Body of pancreas (tissue), 4 donors: ENCODE results near the gene ELAVL4. TPM values are rescaled to one million over a fixed set of nuclear protein-coding genes. Genes with fewer than 3 reads are reported as not detected.

Source experiments
- ATAC-seq: fragments of 150-250 bp; one replicate; pipeline ENCODE4 v1.9.1; 2016
- DNase-seq, 4 donors: peaks; one replicate each; pipeline ENCODE4 v3.0.0-alpha.2; 2019
- H3K27ac ChIP-seq, 4 donors: fragments of 200-600 bp; sonication (generic); 1 replicate in 3 of 4; 2 replicates in 1 of 4; pipeline versions ENCODE4 v1.5.1 to v1.6.1; 2016 to 2019; ENCODE audit warnings: mild to moderate bottlenecking in 1 of 4, mixed read lengths in 1 of 4, moderate library complexity in 1 of 4
- H3K27me3 ChIP-seq, 2 donors: fragments of 200-600 bp; sonication (generic); one replicate each; pipeline ENCODE4 v1.6.0; 2016; ENCODE audit warnings: mild to moderate bottlenecking in 1 of 2
- H3K36me3 ChIP-seq, 2 donors: fragments of 200-600 bp; sonication (generic); replicated peaks in 1 of 2; 2 replicates each; pipeline ENCODE4 v1.5.1; 2016; ENCODE audit warnings: low read depth in 2 of 2; ENCODE audit not compliant: insufficient read depth in 1 of 2
- H3K4me1 ChIP-seq: fragments of 200-600 bp; sonication (generic); one replicate; pipeline ENCODE4 v1.6.0; 2016
- H3K4me3 ChIP-seq, 2 donors: fragments of 200-600 bp; sonication (generic); 1 replicate in 1 of 2; 2 replicates in 1 of 2; pipeline ENCODE4 v1.5.1; 2016 to 2019
- H3K9me3 ChIP-seq, 3 donors: fragments of 200-600 bp; sonication (generic); 1 replicate in 2 of 3; 2 replicates in 1 of 3; pipeline ENCODE4 v1.5.1; 2016
- POLR2A ChIP-seq, 3 donors: fragments of 450-650 bp; IDR thresholded peaks; one replicate each; pipeline ENCODE4 v1.6.1; 2016; ENCODE audit warnings: antibody characterized with exemption in 3 of 3, mild to moderate bottlenecking in 2 of 3
- WGBS, 2 donors: methylation state at CpG; one replicate each; pipeline ENCODE4 v1.1.5; 2017; 5-methylcytosine and 5-hydroxymethylcytosine counted together
- intact Hi-C: fragments of 100-400 bp; cut with DNase I; formaldehyde crosslinking; loops from one replicate; pipeline ENCODE4 v1.15.1; 2023
- total RNA-seq, 2 donors: library from RNA; depleted of rRNA; stranded (reverse); fragments of >200 nt; gene quantifications; one replicate each; pipeline ENCODE4 v1.1.0, GENCODE V29; 2016
- TF ChIP-seq, protein P1 (sequence below), 7 experiments: fragments of 450-650 bp in 4 of 7; fragments of 200-600 bp in 3 of 7; sonication (generic) in 3 of 7; IDR thresholded peaks; one replicate each; pipeline ENCODE4 v1.5.1; 2016 to 2019; ENCODE audit warnings: antibody characterized with exemption in 7 of 7

Gene ELAVL4
- total RNA-seq, 2 donors from 2014 or later, result 1.0 TPM; not detected in 1

DNA sequence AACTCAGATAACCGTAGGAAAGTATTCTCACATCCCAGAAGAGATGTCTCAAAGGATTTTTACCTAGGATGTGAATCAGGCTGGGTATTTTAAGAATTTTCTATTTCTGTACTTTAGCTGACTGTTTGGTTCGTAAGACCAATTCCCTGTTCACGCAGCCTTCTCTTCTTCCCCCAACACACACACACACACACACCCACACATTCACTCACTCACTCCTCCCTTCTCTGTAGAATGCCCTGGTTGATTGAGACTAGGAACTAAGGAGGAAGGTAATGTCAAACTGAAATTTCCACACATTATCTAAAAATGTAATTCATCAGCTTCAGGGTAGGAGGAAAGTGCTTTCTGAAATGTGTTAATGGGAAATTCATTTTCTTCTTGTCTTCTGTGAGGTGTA is 43.5 kb downstream of the ELAVL4 start:
- H3K27me3 ChIP-seq, result no peaks in the 10 kb centered on the region
- no peak for ATAC-seq
- H3K36me3 ChIP-seq, result no peaks in the 10 kb centered on the region
- H3K4me3 ChIP-seq, result no peak overlapping the region
- no peak overlapping the region for H3K27ac ChIP-seq
- intact Hi-C loops, result no loop called here
- no peak for DNase-seq
- no peaks in the 10 kb centered on the region for H3K9me3 ChIP-seq
- H3K4me1 ChIP-seq, result no peaks in the 10 kb centered on the region
- 50 to 54% methylated on average over 3 of the region's 3 CpGs for WGBS, 2 donors
- TF ChIP-seq, protein P1, sequence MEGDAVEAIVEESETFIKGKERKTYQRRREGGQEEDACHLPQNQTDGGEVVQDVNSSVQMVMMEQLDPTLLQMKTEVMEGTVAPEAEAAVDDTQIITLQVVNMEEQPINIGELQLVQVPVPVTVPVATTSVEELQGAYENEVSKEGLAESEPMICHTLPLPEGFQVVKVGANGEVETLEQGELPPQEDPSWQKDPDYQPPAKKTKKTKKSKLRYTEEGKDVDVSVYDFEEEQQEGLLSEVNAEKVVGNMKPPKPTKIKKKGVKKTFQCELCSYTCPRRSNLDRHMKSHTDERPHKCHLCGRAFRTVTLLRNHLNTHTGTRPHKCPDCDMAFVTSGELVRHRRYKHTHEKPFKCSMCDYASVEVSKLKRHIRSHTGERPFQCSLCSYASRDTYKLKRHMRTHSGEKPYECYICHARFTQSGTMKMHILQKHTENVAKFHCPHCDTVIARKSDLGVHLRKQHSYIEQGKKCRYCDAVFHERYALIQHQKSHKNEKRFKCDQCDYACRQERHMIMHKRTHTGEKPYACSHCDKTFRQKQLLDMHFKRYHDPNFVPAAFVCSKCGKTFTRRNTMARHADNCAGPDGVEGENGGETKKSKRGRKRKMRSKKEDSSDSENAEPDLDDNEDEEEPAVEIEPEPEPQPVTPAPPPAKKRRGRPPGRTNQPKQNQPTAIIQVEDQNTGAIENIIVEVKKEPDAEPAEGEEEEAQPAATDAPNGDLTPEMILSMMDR (IDR thresholded peaks at IDR 0.05), result no peak
- TF ChIP-seq POLR2A (IDR thresholded peaks at IDR 0.05), result no peak

DNA sequence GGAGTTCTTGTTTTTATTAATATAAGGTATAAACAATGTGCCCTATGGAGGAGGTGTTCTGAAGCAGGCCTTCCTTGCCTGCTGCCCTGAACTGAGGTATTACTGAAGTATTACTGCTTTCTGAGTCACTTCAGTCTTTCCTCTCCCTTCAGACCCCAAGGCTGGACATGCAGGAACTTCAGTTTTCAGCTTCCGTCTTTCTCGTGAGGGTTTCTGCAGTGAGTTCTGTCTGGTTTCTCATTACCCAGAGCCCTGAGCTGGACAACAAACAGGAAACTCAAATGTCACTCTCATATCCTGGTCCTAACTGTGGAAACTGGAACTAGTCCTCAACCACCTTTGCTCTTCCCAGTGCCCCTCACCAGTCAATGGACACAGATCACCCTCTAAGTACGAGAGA is 46.8 kb downstream of the ELAVL4 start:
- Histone ChIP-seq H3K36me3 (no peaks in the 10 kb centered on the region), H3K4me3 (no peak overlapping the region), H3K27ac (no peak overlapping the region), H3K9me3 (no peaks in the 10 kb centered on the region), H3K27me3 (no peaks in the 10 kb centered on the region), H3K4me1 (no peaks in the 10 kb centered on the region)
- TF ChIP-seq, protein P1 (IDR thresholded peaks at IDR 0.05), result no peak
- no peak for TF ChIP-seq POLR2A (IDR thresholded peaks at IDR 0.05)
- no peak for DNase-seq
- WGBS, 2 donors, result 44 to 65% methylated on average over 3 of the region's 3 CpGs
- intact Hi-C loops, result no loop called here
- ATAC-seq, result no peak

DNA sequence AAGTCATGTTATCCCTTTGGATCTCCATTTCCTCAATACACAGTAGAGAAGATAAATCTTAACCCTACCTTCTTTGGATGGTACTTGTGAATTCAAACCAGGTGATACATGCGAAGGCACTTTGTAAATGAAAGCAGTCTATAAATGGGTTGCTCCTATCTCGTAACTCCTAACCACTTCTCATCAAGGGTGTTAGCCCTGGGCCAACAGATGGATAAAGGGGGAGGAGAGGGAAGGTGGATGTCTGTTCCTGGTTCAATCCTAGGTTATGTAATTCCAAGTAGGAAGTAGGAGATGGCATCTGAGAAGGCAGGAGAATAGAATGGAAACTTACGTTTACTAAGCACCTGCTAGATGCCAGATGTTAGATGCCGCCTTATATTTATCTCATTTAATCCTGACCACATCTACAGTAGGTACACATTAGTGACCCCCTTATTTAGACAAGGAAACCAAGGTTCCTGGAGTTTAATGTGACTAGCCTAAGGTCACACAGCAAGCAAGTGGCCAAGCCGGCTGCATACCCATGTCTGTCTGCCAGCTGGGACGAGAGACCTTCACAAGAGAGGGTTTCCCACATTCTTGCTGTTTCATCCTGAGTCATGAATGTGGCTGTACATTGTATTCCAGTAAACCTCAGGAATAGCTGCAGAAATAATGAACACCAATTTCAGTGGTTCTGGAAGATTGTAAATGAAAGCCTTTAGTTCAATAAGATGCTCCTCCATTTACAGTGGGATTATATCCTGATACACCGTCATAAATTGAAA is 47.7 kb downstream of the ELAVL4 start:
- no peaks in the 10 kb centered on the region for H3K36me3 ChIP-seq
- WGBS, 2 donors, result 71 to 81% methylated on average over 7 of the region's 7 CpGs
- intact Hi-C loops, result no loop called here
- no peak for ATAC-seq
- TF ChIP-seq, protein P1 (IDR thresholded peaks at IDR 0.05), result no peak
- no peak for TF ChIP-seq POLR2A (IDR thresholded peaks at IDR 0.05)
- no peaks in the 10 kb centered on the region for H3K27me3 ChIP-seq
- no peaks in the 10 kb centered on the region for H3K4me1 ChIP-seq
- DNase-seq, result no peak
- no peaks in the 10 kb centered on the region for H3K9me3 ChIP-seq
- no peak overlapping the region for H3K4me3 ChIP-seq
- H3K27ac ChIP-seq, result no peak overlapping the region

DNA sequence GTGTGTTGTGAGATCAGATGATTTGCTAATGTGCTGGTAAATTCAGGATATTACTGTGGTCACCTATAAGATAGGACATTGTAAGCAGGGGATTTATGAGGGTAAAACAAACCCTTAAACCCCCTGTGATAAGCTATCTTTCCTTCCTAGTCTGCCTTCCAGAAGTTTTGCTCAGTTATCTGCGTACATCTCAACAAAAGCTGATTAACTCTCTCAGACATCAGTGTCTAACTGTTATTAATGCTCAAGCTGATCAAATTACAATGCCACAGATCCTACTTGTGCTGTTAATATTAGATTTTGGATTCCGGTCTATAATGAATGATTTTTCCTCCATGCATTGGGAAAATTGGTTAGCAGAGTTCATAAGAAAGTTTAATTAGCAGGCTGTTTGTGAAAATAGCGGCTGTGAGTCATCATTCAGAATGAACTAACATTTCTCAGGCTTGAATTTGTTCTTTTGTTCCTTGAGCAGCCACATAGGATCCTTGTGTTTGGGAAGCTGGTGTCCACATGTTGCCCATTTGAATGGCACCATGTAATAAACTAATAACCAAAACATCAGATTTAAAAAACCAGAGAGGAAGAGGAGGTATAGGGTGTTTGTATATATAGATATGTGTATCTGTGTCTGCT is 48.7 kb downstream of the ELAVL4 start:
- Histone ChIP-seq H3K4me3 (no peak overlapping the region), H3K27me3 (no peaks in the 10 kb centered on the region), H3K27ac (no peak overlapping the region), H3K4me1 (no peaks in the 10 kb centered on the region), H3K9me3 (no peaks in the 10 kb centered on the region), H3K36me3 (no peaks in the 10 kb centered on the region)
- TF ChIP-seq, protein P1 (IDR thresholded peaks at IDR 0.05), result no peak
- TF ChIP-seq POLR2A (IDR thresholded peaks at IDR 0.05), result no peak
- WGBS, 2 donors, result 63 to 72% methylated on average over 3 of the region's 3 CpGs
- ATAC-seq, result no peak
- intact Hi-C loops, result no loop called here
- DNase-seq, result no peak
